Measurements from ENCODE around the gene C1QTNF8. TPM values are rescaled to one million over a fixed set of nuclear protein-coding genes. Genes with fewer than 3 reads are reported as not detected.

Gene C1QTNF8
- total RNA-seq, 1 donor = not detected

DNA sequence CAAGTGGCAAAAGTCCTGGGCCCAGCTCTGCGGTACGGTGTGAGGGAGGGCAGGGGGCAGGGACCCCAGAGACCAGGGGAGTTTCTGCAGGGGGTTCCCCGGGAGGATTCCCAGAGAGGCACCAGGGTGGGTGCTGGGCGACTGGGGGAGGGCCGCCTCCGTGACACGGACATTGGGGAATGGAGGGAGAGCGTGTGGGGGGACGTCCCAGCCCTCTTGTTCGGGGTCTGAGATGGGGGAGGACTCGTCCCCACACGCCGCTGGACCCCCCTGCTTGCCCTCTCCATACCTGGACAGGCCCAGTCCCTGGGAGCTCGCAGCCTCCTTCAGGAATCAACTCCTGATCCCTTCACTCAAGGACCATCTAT is 26.3 kb upstream of the C1QTNF8 start:
- no peak for DNase-seq (ENCODE audit: low read depth)
- no peak overlapping the region for H3K4me3 ChIP-seq (ENCODE audit: low read depth, low read length)
- TF ChIP-seq, protein P1, sequence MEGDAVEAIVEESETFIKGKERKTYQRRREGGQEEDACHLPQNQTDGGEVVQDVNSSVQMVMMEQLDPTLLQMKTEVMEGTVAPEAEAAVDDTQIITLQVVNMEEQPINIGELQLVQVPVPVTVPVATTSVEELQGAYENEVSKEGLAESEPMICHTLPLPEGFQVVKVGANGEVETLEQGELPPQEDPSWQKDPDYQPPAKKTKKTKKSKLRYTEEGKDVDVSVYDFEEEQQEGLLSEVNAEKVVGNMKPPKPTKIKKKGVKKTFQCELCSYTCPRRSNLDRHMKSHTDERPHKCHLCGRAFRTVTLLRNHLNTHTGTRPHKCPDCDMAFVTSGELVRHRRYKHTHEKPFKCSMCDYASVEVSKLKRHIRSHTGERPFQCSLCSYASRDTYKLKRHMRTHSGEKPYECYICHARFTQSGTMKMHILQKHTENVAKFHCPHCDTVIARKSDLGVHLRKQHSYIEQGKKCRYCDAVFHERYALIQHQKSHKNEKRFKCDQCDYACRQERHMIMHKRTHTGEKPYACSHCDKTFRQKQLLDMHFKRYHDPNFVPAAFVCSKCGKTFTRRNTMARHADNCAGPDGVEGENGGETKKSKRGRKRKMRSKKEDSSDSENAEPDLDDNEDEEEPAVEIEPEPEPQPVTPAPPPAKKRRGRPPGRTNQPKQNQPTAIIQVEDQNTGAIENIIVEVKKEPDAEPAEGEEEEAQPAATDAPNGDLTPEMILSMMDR (IDR thresholded peaks at IDR 0.05; ENCODE audit: insufficient read depth, low read depth, low read length) = no peak

DNA sequence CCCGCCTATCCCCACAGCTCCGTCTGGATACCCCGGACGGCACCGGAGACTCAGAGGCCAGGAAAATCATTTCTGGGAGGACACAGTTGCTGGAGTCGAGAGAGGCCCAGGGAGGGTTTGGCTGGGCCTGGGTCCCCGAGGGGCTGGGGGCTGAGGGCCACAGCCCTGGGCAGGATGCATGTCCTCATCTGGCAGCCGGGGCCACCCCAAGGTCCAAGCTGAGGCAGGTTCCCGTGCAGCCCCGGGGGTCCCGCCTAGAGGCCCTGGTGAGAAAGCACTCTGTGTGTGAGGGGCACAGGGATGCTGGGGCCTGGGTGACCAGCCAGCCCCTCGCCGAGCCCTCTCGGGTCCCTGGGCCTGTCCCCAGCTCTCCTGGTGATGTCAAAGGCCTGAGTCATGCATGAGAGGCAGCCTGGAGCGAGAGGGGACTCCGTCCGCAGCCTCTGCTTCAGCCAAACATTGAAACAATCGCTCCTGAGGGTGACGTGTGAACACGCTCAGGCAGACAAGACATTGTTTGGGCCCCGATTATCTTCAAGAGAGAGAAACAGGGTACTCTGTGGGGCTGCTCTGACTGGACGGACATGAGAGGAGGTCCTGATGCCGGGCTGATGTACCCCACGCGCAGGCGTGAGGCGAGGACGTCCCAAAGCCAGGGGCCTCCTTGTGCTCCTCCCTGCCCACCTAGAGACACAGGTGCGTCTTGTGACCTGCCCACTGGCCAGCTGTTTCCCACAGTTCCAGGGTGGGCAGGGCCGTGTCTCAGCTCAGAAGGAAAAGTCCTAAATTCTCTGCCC is 25.8 kb upstream of the C1QTNF8 start:
- TF ChIP-seq, protein P1 (IDR thresholded peaks at IDR 0.05; ENCODE audit: insufficient read depth, low read depth, low read length) = no peak
- no peak overlapping the region for H3K4me3 ChIP-seq (ENCODE audit: low read depth, low read length)
- no peak for DNase-seq (ENCODE audit: low read depth)

DNA sequence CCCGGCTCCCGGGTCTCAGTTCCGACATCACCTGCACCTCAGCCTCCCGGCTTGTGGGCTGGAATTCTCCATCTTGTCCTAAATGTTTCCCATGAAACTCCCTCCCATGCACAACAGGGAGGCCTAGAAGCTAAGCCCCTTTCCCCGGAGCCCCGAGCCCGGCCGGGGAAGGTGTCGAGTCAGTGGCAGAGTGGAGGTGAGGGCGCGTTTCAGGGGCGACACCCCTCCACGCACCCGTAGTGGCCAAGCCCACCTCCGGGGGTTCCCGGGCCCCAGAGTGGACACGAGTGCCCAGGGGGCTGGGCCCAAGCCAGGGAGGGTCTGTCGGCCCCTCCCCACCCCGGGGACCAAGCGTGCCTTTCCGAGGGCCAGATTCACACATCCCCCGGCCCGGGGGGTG is 25.0 kb upstream of the C1QTNF8 start:
- no peak overlapping the region for H3K4me3 ChIP-seq (ENCODE audit: low read depth, low read length)
- DNase-seq (ENCODE audit: low read depth) = no peak
- TF ChIP-seq, protein P1 (IDR thresholded peaks at IDR 0.05; ENCODE audit: insufficient read depth, low read depth, low read length) = no peak

DNA sequence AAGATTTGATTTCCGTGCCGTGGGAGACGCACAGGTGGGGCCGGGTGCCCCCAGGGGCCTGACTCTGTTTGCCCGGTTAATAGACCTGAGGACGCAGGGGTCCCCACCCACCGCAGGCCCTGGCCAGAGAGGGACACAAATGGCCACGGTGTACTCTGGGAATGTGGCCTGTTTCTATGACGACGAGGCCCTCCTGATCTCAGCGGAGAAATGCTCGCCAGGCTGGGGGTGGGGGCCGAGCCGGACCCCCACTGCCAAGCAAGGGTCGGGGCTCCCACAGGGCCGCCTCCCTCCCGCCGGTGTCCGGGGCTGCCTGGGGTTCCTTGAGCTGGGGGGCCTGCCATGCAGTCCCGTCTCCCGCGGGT is 24.5 kb upstream of the C1QTNF8 start:
- H3K4me3 ChIP-seq (ENCODE audit: low read depth, low read length) = no peak overlapping the region
- no peak for DNase-seq (ENCODE audit: low read depth)
- TF ChIP-seq, protein P1 (IDR thresholded peaks at IDR 0.05; ENCODE audit: insufficient read depth, low read depth, low read length) = no peak

DNA sequence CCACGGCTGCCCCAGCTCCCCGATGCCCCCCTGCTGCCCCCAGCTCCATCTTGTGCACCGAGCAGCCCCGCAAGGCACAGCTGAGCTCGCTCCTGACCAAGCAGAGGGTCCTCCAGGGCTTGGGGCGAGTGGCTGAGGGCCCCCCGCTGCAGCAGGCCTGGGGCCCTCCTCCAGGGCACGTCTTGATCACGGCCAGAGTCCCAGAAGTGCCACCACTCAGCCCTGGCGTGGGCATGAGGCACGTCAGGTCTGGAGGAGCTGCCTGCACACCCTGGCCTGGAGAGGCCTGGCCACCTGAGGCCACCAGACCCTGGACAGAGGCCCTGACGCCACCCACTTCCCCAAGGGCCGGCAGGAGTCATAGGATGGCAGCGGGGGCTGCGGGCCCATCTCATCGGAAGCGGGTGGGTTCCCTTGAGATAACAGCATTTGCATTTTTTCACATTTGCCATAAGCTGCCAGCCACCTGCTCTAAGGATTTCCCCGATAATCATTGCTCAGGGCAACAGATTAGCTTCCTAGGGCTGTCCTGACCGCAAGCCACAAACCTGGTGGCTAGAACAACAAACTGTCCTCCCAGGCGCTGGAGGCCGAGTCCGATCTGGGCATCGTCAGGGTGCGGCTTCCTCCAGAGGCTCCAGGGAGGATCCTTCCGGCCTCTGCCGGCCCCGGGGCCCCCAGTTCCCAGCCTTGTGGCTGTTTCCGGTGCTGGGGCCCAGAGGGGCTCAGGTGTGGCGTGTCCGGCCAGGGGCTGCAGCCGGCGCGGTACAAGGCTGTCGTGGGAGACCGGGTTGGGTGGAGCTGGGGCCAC is 23.9 kb upstream of the C1QTNF8 start:
- no peak overlapping the region for H3K4me3 ChIP-seq (ENCODE audit: low read depth, low read length)
- no peak for DNase-seq (ENCODE audit: low read depth)
- TF ChIP-seq, protein P1 (IDR thresholded peaks at IDR 0.05; ENCODE audit: insufficient read depth, low read depth, low read length) = no peak

DNA sequence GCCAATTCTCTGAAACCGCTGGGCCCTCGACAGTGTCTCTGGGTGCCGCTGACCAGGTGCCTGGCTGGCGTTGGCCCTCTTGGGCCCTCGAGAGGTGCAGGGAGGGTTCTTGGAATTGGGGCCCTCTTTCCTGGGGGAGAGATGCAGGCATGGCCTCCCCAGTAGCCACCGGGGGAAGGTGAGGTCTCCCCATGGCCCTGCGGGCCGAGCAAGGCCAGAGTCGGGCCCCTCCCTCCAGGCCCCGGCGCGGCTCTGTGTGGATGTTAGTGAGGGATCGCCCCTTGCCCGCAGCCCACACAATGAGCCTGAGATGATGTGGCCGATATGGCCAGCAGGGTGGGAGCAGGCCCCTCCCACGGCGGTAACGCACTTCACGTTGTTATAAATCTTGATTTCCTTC is 23.1 kb upstream of the C1QTNF8 start:
- H3K4me3 ChIP-seq (ENCODE audit: low read depth, low read length) = no peak overlapping the region
- TF ChIP-seq, protein P1 (IDR thresholded peaks at IDR 0.05; ENCODE audit: insufficient read depth, low read depth, low read length) = no peak
- no peak for DNase-seq (ENCODE audit: low read depth)
